HG03280 (cell line): ENCODE data around the gene MTREX.
A peak's percentile ranks its signal among the peaks of the same experiment; 100 is the strongest.
"Not testable (repeated sequence)": the region's sequence is repeated elsewhere in the genome, so short reads cannot be mapped to it uniquely, and the experiment has no call there.

Source experiments
- ATAC-seq: cut with Tn5 transposase; IDR thresholded peaks from one replicate; pipeline ENCODE4 v1.9.1; 2021; ENCODE audit warnings: mild to moderate bottlenecking, moderate library complexity; ENCODE audit not compliant: unreplicated experiment

The MTREX gene

DNA sequence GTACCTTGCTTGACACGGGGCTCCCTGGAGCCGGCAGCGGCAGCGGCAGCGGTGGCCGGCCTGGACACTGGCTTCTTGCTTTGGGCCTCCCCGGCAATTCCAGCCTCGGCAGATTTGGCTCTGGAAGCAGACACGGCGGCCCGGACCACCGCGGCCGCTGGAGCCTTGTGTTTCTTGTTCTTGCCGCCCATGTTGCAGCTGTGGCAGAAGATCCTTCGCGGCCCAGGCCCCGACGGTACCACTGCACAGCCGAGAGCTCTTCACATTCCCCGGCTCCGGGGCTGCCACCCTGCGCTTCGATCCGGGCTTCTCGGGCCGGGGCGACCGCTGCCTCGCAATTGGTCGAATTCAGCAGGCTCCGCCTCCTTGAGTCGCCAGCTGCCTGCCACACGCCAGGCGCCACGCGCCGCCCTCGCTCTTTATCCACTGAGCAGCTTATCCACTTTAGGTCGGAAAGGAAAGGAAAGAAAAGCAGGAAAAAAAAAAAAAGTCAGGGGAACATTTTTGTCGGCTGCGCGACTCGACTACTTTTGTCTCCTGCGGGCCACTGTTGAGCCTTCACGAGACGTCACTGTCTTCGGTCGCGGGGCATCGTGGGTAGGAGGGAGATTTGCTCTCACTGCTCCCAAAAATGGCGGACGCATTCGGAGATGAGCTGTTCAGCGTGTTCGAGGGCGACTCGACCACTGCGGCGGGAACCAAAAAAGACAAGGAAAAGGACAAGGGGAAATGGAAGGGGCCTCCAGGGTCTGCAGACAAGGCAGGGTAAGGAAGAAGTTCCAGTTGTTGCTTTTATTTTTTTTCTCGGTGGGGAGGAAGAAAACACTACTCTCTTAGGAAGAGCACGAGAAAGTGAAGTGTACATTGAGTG is at the start of gene MTREX, which contains the start of gene DHX29:
MTREX (plus strand) TSS at position 607 of the 871 bp plus-strand sequence; CDS start at position 632, 25 bp downstream.
DHX29 (minus strand) TSS at position 312 of the 871 bp plus-strand sequence; CDS start at position 191, 121 bp downstream.
- ATAC-seq = peak; percentile 93

DNA sequence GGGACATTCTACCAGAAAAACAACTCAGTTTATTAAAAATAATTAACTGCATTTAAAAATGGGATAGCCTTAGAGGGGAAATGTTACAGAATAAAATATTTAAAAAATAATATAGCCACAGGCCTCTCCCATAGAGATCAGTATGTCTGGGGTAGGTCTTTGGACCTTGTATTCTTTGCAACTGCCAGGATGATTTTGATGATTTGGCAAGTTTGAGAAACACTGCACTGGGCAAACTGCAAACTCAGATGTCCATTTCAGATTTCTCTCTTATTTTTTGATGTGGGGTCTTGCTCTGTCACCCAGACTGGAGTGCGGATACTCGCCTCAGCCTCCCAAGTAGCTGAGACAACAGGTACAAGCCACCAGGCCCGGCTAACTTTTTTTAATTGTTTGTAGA is 49.5 kb upstream of the MTREX start:
- no peak for ATAC-seq

DNA sequence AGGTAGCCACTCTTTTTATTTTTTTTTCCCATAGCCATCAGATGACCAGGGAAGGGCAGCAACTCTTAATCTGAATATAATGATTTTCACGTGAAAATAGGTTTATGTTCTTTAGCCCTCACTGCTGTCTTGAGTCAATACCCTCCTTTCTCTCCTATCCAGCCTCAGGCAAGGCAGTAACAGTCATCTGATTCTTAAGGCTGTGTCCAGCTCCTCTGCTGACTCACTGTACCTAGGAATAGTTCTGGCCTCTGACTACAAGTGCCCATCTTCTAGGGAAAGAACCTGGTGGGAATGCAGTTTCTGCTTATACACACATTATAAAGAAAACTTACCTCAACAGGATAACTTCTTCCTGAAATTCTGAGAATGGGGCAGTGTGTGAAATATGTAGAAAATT is 31.0 kb upstream of the MTREX start:
- ATAC-seq = no peak

DNA sequence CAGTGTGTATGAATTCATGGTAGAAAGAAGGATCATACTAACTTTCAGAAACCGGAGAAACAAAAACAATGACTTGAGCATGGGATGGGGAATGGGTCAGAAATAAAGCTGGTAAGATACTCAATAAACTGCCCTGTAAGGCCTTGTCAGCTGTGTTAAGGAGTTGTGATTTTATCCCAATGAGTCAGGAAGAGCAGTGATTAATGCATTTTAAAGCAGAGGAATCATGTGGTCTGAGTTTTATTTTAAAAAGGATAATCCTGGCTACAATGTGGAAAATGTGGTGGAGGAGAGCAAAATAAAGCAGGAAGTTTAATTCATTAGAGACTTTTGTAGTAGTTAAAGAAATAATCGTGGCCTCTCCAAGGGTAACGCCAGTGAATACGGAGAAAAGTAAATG is 29.0 kb upstream of the MTREX start:
- ATAC-seq = no peak

DNA sequence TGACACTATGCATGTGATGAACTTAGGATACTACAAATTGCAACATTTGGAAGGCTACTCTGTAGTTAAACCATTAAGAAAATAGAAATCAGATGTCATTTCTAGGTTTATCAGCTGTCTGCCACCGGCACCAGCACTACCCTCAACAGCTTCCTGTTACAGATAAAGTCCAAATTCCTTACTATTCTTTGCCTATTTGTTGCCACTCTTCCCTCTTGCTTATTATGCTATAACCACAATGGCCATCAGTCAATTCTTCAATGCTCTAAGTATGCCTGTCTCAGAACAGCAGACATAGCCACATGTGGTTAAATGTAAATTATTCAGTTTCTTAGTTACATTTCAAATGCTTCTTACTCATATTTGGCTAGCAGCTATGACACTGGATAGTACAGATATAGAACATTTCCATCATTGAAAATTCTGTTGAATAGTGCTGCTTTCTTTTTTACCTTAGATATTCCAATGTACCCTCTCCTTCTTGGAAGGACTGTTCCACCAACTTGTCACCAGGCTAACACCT is 21.3 kb upstream of the MTREX start:
- no peak for ATAC-seq

DNA sequence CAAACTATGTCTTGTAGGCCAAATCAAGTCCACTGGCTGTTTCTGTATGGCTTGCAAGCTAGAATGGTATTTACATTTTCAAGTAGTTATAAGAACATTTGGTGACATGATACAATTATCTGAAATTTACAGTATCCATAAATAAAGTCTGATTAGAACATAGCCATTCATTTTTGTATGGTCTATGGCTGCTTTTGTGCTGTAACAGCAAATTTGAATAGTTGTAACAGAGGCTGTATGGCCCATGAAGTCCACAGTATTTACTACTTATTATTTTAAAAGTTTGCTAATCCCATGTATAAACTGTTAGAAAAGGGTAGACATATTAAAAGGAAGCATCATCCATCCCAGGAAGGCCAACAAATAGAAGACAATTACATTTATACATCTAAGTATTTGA is 18.0 kb upstream of the MTREX start:
- no peak for ATAC-seq

DNA sequence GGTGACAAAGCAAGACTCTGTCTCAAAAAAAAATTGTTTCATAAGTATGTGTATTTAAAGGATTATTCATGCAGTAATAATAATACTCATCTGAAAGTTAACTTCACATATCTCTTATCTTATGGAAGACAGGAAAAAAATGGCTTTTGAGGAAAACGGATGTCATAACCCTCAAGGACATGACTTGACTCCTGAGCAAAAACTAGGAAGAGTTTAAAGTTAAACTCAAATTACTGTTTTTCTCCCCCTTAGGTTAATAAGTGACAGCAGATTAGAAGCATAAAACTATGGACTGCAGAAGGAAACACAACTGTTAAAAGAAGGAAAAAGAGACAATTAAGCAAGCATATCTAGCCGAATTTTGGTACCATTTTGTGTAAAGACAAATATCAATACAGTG is 16.8 kb upstream of the MTREX start:
- ATAC-seq = no peak

DNA sequence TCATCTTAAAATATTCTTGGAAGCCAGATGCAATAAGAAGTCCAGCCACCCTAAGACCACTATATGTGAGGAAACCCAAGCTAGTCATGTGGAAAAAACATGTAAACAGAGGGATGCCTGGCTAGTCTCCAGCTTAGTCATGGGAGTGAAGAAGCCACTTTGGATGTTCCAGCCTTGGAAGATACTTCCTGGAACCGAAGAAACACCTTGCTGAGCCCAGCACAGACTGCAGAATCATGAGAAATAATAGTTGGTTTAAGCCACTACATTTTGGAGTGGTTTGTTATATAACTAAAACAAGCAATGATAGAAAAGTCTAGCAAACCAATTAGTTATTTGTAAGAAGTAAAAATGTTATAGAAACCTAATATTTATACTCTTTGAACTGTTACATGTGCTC is 12.9 kb upstream of the MTREX start:
- no peak for ATAC-seq

DNA sequence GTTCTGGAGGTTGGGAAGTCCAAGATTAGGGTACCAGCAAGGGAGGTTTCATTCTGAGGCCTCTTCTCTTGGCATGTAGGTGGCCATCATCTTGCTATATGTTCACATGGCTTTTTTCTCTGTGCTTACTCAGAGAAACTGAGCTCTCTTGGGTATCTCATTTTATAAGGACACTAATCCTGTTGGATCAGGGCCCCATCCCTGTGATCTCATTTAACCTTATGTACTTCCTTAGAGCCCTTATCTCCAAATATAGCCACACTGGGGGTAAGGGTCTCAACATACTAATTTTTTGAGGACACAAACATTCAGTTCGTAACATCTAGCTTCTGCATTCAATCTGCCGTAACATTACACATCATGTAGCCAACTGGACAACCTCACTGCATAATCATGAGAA is 6.9 kb upstream of the MTREX start:
- ATAC-seq = no peak

DNA sequence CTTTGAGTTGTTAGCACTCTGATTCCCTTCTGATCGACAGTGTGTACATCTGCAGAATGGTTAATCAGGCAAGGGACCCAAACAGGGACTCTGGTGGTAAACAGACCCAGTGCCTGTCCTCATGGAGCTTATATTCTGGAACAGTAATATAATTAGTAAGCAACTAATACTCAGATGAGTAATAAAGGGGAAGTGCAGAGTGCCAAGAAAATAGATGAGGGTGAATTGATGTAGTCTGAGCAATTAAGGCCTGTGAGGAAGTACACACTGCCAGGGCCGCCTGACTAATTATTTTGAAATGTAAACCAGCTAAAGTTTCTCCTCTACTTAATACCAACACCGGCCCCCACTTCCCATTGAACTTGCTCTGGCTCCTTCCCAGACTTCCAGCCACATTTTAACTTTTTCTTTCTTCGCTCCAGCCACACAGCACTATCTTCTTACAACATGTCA is 4.5 kb upstream of the MTREX start:
- ATAC-seq = no peak

DNA sequence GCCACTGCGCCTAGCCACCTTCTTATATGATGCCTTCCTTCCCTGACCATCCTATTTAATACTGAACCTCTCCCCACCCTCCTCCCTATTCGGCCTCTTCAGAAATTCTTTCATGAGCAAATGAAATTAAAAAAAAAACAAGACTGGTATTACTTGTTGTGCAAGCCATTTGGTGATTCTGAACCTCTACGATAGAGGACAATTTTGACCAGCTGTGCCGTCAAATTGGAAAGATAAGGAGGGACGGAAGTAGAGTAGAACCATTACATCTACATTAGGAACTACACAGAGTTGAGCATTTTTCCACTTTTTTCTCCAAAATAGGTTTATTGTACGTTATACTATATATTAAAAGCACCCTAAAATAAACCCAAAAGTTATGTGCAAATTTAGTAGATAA is 3.2 kb upstream of the MTREX start:
- ATAC-seq = no peak

DNA sequence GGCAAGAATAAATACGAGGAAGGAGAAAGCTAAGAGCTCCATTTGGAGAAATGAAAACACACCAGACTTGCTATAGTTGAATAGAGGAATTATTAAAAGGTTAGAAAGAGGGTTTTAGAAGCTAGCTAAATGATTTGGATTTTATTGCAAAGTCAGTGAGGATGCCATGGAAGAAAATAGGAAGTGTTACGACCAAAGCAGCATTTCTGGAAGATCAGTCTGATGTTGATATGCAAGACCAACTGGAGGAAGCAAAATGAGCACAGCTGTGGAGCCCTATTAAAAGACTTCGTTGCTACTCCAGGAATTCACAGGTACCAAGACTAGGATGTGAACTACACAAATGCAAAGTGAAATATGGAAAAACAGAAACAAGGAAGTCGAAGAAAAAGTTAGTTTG is 2.4 kb upstream of the MTREX start:
- no peak for ATAC-seq

DNA sequence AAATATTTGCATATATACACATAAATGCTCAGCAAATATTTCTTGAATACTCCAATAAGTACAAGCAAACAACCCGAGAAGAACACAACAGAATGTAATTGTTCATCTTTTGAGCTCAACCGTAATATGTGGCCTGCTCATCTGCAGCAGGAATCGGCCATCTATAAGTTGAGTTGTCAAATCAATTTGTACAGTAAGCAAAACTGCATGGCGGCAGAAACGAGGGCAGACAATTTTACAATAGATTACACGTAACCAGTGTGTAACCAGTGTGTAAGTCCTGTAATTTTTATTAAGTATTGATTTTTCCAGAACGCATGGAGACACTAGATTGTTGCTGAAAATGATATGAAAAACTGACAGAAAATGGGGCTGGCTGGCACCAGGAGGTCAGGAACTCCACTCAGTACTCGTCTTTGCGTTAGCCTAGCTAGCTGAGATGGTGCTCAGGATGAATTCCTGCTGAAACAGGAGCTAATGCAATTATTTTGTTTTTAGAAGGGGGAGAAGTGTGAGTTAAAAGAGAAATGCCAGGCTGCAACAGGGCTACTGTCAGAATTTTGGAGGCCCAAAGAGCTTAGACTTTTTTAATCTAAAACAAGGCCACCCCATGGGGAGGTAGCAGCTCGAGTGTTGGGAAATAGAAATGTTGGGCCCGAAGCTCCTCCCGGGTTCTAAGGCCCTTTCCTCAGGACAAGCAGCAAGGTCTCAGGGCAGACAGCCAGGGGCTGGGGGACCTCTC is 977 bp upstream of the MTREX start:
- no peak for ATAC-seq

DNA sequence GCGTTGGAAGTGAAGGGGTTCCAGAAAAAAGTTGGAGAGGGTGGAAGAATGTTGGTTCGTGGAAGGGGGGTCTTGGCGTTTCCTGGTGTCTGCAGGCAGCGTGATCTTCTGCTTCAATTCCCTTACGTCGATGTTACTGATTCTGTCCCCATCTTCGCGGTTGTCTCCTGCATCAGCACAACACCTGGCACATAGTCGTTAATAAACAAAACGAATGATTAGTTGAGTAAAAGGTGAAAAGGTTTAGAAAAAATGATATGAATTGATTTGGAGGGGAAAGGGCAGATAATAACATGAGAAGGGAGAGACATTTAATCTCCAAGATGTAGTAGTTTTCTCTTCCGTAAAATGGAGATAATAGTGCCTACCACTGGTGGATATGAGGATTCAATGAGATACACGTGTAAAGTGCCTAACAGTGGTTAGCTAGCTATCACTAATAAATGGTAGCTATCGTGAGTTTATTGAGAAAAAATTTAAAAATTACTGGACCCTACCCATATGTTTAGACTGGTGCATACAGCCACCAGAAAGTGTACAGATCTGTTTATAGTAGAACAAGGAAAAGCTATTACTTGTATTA is 556 bp downstream of the MTREX start:
- ATAC-seq = no peak

DNA sequence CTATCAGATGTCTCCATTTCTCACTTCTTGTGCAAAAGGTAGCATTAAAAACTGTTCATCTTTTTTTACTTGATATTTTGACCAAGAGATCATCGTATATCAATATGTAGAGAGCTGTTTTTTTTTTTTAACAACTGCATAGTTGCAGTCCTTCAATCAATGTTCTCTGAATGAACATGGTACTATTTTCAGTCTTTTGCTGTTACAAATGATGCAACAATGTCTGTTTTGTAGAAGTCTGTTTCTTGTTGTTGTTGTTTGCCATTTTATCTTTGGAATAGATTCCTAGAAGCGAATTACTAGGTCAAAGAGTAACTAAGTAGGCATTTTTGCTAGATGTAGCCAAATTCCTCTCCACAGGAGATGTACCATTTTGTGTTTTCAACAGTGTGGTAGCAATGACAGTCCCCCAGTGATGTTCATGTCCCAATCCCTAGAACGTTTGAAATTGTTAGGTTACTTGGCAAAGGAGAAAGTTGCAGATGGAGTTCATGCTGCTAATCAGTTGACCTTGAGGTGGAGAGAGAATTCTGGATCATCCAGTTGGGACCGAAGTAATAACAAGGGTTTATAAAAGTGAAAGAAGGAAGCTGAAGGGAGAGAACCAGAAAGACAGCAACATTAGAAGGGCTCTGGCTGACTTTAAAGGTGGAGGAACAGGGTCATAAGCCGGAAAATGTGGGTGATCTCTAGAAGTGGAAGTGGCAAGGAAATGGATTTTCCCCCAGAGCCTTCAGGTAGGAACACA is 6.3 kb downstream of the MTREX start:
- ATAC-seq = no peak

DNA sequence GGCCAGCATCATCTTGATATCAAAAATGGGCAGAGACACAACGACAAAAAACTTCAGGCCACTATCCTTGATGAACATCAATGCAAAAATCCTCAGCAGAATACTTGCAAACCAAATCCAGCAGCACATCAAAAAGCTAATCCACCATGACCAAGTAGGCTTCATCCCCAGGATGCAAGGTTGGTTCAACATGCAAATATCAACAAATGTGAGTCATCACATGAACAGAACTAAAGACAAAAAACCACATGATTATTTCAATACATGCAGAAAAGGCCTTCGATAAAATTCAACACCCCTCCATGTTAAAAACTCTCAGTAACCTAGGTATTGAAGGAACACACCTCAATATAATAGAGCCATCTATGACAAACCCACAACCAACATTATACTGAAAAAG is 8.5 kb downstream of the MTREX start:
- no peak for ATAC-seq

DNA sequence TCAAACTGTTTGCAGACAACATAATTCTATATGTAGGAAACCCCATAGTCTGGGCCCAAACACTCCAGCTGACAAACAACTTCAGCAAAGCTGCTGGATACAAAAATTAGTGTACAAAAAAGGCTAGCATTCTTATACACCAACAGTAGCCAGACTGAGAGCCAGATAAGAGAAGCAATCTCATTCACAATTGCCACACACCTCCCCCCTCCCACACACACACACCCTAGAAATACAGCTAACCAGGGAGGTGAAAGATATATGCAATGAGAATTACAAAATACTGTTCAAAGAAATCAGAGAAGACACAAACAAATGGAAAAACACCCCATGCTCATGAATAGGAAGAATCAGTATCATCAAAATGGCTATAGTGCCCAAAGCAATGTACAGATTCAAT is 9.0 kb downstream of the MTREX start:
- no peak for ATAC-seq

DNA sequence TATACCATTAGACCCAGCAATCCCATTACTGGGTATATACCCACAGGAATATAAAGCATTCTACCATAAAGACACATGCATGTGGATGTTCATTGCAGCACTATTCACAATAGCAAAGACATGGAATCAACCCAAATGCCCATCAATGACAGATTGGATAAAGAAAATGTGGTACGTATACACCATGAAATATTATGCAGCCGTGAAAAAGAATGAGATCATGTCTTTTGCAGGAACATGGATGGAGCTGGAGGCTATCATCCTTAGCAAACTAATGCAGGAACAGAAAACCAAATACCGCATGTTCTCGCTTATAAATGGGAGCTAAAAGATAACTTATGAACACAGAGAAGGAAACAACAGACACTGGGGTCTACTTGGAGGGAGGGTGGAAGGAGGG is 10.4 kb downstream of the MTREX start:
- not testable (repeated sequence) for ATAC-seq

DNA sequence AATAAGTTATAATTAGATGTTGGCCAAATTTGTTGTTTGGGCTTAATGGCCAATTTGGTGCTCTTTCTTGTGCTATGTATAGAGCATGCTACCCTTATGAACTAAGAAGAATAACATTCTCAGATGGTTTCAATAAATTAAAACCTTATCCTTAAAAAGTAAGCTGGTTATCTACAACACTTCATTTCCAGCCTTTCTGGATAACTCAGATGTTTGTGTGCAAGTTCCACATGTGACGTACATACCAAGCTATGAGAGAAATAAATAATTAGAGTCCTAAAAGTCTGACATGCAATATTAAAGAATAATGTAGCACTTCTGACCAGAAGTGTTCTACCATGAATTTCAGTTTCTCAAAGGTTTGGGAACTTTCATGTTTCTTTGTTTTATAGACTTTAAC is 11.7 kb downstream of the MTREX start:
- ATAC-seq = no peak

DNA sequence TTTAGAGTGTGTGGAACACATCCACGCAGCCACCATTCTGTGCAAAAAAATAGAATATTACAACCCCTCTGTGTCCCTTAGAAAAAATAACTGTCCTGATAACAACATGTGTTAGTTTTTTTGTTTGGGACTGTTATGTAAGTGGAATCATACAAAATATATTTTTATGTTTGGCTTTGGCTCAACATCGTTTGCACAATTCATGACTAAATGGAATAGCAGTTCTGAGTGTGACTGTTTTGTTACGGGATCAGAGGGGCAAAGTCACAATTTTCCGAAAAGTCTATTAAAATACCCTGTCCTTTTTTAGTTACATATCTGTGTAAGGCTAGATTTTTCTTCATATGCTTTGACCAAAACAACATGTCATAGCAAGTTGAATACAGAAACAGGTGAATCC is 12.8 kb downstream of the MTREX start:
- no peak for ATAC-seq

DNA sequence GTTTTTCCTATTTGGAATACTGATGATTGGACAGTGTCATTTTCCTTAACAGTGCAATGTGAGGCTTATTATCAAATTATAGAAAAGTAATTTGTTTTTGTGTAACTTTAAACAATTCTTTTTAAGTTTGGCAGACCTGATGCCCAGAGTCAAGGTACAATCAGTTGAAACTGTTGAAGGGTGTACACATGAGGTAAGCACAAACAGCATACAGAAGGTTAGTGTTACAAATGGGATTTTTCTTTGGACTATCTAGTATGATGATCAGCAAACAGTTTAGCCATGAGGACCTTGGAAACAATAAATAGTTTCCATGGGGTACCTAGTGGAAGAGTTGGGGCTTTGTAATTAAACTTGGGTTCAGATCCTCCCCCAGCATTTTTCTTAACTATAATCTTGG is 16.2 kb downstream of the MTREX start:
- ATAC-seq = no peak
